GM19023 (cell line): Measurements from ENCODE around the gene EMILIN3.
A peak's percentile ranks its signal among the peaks of the same experiment; 100 is the strongest.

ENCODE experiments used
- ATAC-seq: cut with Tn5 transposase; IDR thresholded peaks from one replicate; pipeline ENCODE4 v1.9.1; 2021; ENCODE audit warnings: mild to moderate bottlenecking, moderate library complexity; ENCODE audit not compliant: unreplicated experiment

The EMILIN3 gene

GRCh38 chr20:41349943-41350342 is 16.7 kb downstream of the EMILIN3 start:
- ATAC-seq = no peak

- ATAC-seq = no peak
Observed at GRCh38 chr20:41349266-41349665, 17.4 kb downstream of the EMILIN3 start.

- ATAC-seq = no peak
Observed at GRCh38 chr20:41348430-41349172, 18.0 kb downstream of the EMILIN3 start.

- ATAC-seq = no peak
Observed at GRCh38 chr20:41347523-41348429, 18.8 kb downstream of the EMILIN3 start.

GRCh38 chr20:41345729-41346067 is 20.9 kb downstream of the EMILIN3 start:
- ATAC-seq = no peak

- no peak for ATAC-seq
Observed at GRCh38 chr20:41344938-41345728, 21.5 kb downstream of the EMILIN3 start.

- no peak for ATAC-seq
Observed at GRCh38 chr20:41344477-41344876, 22.1 kb downstream of the EMILIN3 start.

- ATAC-seq = no peak
Observed at GRCh38 chr20:41342474-41343464, 23.8 kb downstream of the EMILIN3 start.

- ATAC-seq = no peak
Observed at GRCh38 chr20:41340327-41341055, 26.1 kb downstream of the EMILIN3 start, which contains the start of gene LPIN3. LPIN3 (plus strand) TSS chr20:41340821; CDS start chr20:41345804, 4,983 bp downstream.

GRCh38 chr20:41339957-41340326 is 26.7 kb downstream of the EMILIN3 start:
- ATAC-seq = peak; percentile 69

GRCh38 chr20:41336711-41337492 is 29.7 kb downstream of the EMILIN3 start:
- ATAC-seq = no peak

GRCh38 chr20:41335591-41335990 is 31.0 kb downstream of the EMILIN3 start:
- no peak for ATAC-seq

GRCh38 chr20:41334443-41335421 is 31.9 kb downstream of the EMILIN3 start:
- ATAC-seq = no peak

- ATAC-seq = no peak
Observed at GRCh38 chr20:41334036-41334435, 32.6 kb downstream of the EMILIN3 start.

- ATAC-seq = no peak
Observed at GRCh38 chr20:41331731-41332130, 34.9 kb downstream of the EMILIN3 start.

GRCh38 chr20:41330941-41331340 is 35.7 kb downstream of the EMILIN3 start:
- ATAC-seq = no peak

- ATAC-seq = no peak
Observed at GRCh38 chr20:41330343-41330720, 36.3 kb downstream of the EMILIN3 start.
